NK-92 (cell line): Measurements from ENCODE around the gene ZCCHC9.

Experiments used
- DNase-seq: peaks from one replicate; lab custom pipeline; 2025; ENCODE audit not compliant: unreplicated experiment; lab: John Stamatoyannopoulos, UW

The ZCCHC9 gene

DNA sequence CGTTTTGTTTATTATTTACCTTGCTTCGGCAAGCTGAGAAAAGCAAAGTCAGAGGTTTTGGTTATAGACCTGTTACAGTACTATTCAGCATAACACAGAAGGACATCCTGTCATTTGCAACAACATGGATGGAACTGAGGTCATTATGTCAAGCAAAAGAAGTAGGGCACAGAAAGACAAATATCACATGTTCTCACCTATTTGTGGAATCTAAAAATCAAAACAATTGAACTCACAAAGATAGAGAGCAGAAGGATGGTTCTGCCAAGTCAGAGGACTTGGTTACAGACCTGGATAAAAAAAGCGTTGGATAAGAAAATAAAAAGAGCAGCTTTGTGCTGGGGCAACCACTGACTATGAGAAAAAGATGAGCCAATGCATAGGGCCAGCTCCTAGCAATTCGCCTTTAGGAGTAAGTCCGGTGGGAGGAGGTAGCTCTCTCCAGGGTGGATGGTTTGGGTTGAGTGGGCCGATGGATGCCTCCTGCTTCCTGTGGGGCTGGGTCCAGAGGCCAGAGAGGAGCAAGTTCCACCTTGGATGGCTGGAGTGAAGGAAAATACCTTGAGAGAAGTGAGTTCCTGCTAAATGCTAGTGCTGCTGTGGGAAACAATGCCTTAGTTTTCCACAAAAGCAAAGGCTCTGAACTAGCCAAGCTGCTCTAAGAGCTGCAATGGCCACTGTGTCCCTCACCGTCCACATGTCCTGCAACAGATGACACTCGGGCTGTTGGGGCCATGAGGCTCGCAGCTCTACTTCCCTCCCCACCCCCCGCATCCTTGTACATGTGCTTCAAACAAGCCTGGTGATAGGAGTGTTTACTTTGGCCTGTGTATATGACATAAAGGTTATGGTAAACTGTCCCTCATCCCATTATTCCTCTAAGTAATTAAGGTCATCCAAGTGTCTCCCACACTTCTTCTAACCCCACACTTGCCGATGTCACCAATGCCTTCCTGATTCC lies 54.2 kb downstream of the ZCCHC9 start:
- no peak for DNase-seq

DNA sequence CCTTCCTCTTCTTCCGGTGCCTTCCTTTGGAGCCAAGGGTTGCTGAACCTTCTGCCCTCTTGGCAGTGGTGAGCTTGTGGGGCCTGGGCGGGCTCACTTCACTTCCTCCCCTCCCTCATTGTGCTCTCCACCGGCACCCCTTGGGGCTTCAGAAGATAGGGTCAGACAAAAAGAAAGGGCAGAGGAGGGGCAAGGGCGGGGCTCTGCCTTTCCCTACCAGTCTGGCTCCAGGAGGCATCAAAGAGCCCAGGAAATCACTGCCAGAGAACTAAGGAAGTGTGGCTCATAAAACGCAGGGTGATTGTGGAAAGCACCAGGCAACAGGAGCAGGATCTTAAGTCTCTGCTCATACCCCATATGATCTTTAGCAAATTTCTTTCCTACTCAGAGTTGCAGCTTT lies 57.7 kb downstream of the ZCCHC9 start:
- no peak for DNase-seq

DNA sequence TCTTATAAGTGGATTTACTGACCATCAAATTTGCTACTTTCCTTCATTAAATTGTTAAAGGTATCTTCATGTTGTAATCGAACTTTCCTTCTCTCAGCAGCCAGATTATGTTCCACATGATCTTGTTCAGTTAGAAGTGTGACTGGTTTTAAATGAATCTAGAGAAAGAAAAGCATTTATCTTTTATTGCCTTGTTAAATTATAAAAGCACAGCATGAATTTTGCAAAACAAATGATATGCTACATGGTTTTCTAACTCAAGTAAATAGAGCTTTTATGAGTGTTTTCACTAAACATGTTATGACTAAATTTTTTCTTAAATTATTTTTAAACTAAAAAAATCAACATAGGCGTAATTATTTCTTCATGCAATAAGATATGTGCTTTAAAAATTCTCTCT lies 58.5 kb downstream of the ZCCHC9 start:
- DNase-seq, result no peak

DNA sequence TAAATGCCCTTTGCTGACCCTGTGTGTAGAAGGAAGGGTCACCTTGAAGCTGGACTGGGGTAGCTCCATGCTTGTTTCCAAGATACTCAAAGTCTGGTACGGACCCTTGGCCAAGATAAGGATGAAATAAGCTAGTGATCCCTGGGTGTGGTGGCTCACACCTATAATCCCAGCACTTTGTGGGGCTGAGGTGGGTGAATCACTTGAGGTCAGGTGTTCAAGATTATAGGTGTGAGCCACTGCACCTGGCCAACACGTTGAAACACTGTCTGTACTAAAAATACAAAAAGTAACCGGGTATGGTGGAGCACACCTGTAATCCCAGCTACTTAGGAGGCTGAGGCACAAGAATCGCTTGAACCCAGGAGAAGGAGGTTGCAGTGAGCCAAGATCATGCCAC lies 59.3 kb downstream of the ZCCHC9 start:
- DNase-seq, result no peak

DNA sequence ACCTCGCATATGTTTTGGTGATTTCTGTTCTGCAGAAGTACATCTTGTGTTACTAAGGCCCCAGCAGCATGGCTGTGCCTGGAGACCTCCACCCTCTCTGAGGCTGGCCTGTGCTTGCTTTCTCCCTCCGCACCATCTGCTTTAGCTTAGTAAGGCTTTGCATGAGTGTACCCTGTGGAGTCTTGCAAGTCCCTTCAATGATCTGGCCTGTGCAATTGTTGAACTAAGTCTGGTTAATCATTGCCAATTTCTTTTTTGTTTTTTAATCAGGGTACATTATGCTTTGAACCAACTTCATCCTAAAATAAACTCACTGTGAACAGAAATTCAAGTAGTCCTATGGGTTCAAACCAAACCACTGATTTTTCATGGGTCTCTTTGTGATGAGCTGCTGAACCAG lies 60.2 kb downstream of the ZCCHC9 start:
- DNase-seq, result no peak
